Karpas-422 (cell line): ENCODE results near the gene LEF1. TPM values are rescaled to one million over a fixed set of nuclear protein-coding genes. Genes with fewer than 3 reads are reported as not detected.
A peak's percentile ranks its signal among the peaks of the same experiment; 100 is the strongest.
"Not testable (repeated sequence)": the region's sequence is repeated elsewhere in the genome, so short reads cannot be mapped to it uniquely, and the experiment has no call there.

Experiments
- DNase-seq: peaks from one replicate; pipeline ENCODE4 v3.0.0-alpha.2; 2015
- H2AFZ ChIP-seq: fragments of 200-600 bp; sonication (generic); 2 replicates; pipeline ENCODE4 v1.6.1; 2014; ENCODE audit warnings: antibody characterized with exemption, low read length, mixed read lengths
- H3K27ac ChIP-seq: fragments of 200-600 bp; sonication (generic); 2 replicates; pipeline ENCODE4 v1.5.1; 2014; ENCODE audit warnings: mild to moderate bottlenecking, low read length, moderate library complexity
- H3K27me3 ChIP-seq: fragments of 200-600 bp; sonication (generic); 2 replicates; pipeline ENCODE4 v1.6.1; 2014; ENCODE audit warnings: low read length, mixed read lengths
- H3K36me3 ChIP-seq: fragments of 200-600 bp; sonication (generic); 2 replicates; pipeline ENCODE4 v1.6.1; 2014; ENCODE audit warnings: low read length, mixed read lengths; ENCODE audit not compliant: insufficient read depth
- H3K4me1 ChIP-seq: fragments of 200-600 bp; sonication (generic); 2 replicates; pipeline ENCODE4 v1.6.1; 2014; ENCODE audit warnings: mild to moderate bottlenecking, low read length, mixed read lengths
- H3K4me2 ChIP-seq: fragments of 200-600 bp; sonication (generic); 2 replicates; pipeline ENCODE4 v1.6.1; 2014; ENCODE audit warnings: low read length, low read depth, mild to moderate bottlenecking; ENCODE audit not compliant: poor library complexity, severe bottlenecking
- H3K4me3 ChIP-seq: fragments of 200-600 bp; sonication (generic); 2 replicates; pipeline ENCODE4 v1.5.1; 2014; ENCODE audit warnings: mild to moderate bottlenecking, antibody characterized with exemption, low read length, mixed read lengths
- H3K79me2 ChIP-seq: fragments of 200-600 bp; sonication (generic); 2 replicates; pipeline ENCODE4 v1.6.1; 2014; ENCODE audit warnings: mild to moderate bottlenecking, low read length, mixed read lengths
- H3K9ac ChIP-seq: fragments of 200-600 bp; sonication (generic); 2 replicates; pipeline ENCODE4 v1.6.0; 2014; ENCODE audit warnings: low read length
- H3K9me2 ChIP-seq: fragments of 200-600 bp; sonication (generic), shearing (Covaris generic); replicated peaks from 2 replicates; pipeline ENCODE4 v1.6.0; 2014; ENCODE audit warnings: mild to moderate bottlenecking, low read length, moderate library complexity; ENCODE audit not compliant: insufficient read depth
- H3K9me3 ChIP-seq: fragments of 300-700, 200-600 bp; sonication (generic); 2 replicates; pipeline ENCODE4 v1.6.1; 2014; ENCODE audit warnings: low read length, mixed read lengths
- H4K20me1 ChIP-seq: fragments of 200-600 bp; sonication (generic); 2 replicates; pipeline ENCODE4 v1.6.1; 2014; ENCODE audit warnings: mild to moderate bottlenecking, antibody characterized with exemption, low read length, low read depth; ENCODE audit not compliant: insufficient read depth
- total RNA-seq: library from RNA; depleted of rRNA; stranded (reverse); fragments of >200 nt; shearing (Covaris generic); gene quantifications from 2 replicates; pipeline ENCODE4 v1.2.3, GENCODE V29; 2014; ENCODE audit warnings: low replicate concordance

Gene LEF1
- total RNA-seq, 1 experiment from 2014 or later: not detected

DNA sequence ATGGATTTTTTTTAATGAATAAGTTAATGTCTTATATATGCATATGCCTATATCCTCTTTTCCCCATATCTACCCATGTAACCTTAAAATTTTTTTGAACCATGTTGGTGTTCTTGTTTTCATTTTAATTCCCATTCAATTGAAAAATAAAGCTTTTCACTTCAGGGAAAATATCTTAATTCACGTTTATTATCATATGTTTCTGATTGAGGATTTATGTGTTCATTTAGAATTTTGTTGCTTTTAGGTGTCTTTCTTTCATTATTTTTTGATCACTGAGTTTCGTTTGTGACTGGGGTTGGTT, 149.9 kb downstream of the LEF1 start:
- H3K27ac ChIP-seq: no peak overlapping the region
- H3K79me2 ChIP-seq: peaks cover 6% of the 10 kb centered on the region; the same call in 1 of the 2 replicates
- no peak for DNase-seq
- H3K9me2 ChIP-seq: no peaks in the 10 kb centered on the region
- no peak overlapping the region for H3K4me2 ChIP-seq
- H4K20me1 ChIP-seq: peaks cover 4% of the 10 kb centered on the region; the same call in 1 of the 2 replicates
- no peaks in the 10 kb centered on the region for H3K27me3 ChIP-seq
- no peak overlapping the region for H2AFZ ChIP-seq
- H3K4me1 ChIP-seq: no peaks in the 10 kb centered on the region
- H3K9ac ChIP-seq: no peak overlapping the region
- H3K4me3 ChIP-seq: no peak overlapping the region
- H3K36me3 ChIP-seq: peaks cover 13% of the 10 kb centered on the region; the same call in 1 of the 2 replicates
- no peaks in the 10 kb centered on the region for H3K9me3 ChIP-seq

DNA sequence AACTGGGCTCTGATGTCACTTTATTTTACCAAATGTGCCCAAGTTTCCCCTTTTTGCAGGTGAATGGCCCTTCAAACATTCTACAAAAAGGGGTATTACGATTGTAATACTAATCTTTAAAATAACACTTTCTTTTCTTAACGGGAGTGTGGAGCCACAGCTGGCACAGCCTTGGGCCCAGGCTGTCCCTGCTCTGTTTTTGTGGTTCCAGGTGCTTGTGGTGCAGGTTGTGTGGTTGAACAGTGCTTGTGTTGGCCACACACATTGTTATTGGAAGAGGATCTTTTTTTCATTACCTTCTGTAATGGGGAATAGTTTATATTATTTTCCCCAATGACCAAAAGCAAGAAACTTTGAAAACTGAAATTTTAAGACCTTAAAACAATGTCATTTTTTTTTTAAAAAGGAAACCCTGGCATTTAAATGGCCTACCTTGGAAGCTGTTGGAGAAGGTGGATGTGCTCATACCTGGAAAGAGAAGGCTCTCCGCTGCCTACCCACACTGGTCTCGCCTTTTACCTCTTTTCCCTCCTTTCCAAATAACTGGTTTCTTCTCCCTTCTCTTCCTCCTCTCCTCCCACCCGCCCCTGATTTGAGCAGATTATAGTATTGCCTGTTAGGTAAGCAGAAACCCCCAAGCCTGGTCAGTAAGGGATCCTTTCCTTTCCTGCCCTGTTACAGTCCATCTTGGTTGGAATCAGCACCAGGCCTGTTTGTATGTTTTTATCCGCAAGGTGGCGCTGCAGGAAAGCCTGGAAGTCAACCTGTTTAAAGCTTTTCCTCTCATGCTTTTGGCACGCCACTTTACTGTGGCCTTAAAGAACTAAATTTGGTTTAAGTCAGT, 150.5 kb downstream of the LEF1 start:
- Histone ChIP-seq H3K9me3 (no peaks in the 10 kb centered on the region), H3K4me1 (no peaks in the 10 kb centered on the region), H3K9ac (no peak overlapping the region), H3K36me3 (peaks cover 13% of the 10 kb centered on the region; the same call in 1 of the 2 replicates), H3K9me2 (no peaks in the 10 kb centered on the region), H3K4me2 (no peak overlapping the region), H3K27ac (no peak overlapping the region), H3K27me3 (no peaks in the 10 kb centered on the region), H3K79me2 (peaks cover 8% of the 10 kb centered on the region; the same call in 1 of the 2 replicates), H3K4me3 (no peak overlapping the region), H2AFZ (no peak overlapping the region), H4K20me1 (peaks cover 4% of the 10 kb centered on the region; the same call in 1 of the 2 replicates)
- peak; percentile 88 for DNase-seq

DNA sequence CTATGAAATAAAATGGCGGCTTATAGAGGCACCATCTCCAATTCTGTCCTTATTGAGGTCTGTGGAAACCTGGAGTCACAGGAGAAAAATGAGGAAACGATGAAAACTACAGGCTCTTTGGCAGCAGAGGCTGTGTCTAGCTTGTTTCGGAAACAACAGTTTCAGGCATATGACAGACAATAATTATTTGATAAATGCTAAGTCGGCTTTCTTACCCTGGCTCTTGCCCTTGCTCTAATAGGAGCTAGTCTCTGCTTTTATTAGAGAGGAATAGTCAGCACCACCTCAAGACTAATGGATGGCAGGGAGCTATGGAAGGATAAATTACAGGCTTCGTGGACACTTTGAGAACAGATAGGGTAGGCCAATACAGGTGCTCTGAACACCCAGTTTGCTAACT, 154.8 kb downstream of the LEF1 start:
- no peak overlapping the region for H2AFZ ChIP-seq
- no peak overlapping the region for H3K4me3 ChIP-seq
- H3K9me2 ChIP-seq: no peaks in the 10 kb centered on the region
- H3K79me2 ChIP-seq: peaks cover 12% of the 10 kb centered on the region
- H3K4me2 ChIP-seq: no peak overlapping the region
- H3K4me1 ChIP-seq: no peaks in the 10 kb centered on the region
- no peak overlapping the region for H3K9ac ChIP-seq
- peaks cover 11% of the 10 kb centered on the region for H3K36me3 ChIP-seq
- no peaks in the 10 kb centered on the region for H3K9me3 ChIP-seq
- peaks cover 4% of the 10 kb centered on the region; the same call in 1 of the 2 replicates for H4K20me1 ChIP-seq
- H3K27me3 ChIP-seq: no peaks in the 10 kb centered on the region
- DNase-seq: no peak
- H3K27ac ChIP-seq: no peak overlapping the region

DNA sequence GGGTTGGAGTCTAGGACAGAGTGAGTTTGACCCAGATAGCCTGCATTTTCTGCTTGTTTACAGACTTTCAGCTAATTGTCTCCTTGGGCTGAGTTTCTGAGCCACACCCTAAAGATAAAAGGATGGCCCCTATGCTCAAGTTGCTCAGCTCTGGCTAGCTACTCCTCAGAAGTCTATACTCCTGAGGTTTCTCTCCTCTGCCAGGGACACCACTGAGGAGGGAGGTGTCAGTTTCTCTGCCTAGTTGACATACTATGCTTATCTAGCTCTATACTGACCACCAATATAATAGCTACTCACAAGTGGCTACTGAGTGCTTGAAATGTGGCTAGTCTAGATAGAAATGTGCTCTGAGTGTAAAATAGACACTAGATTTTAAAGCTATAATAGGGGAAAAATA, 155.4 kb downstream of the LEF1 start:
- no peak for DNase-seq
- H3K4me1 ChIP-seq: no peaks in the 10 kb centered on the region
- H2AFZ ChIP-seq: no peak overlapping the region
- H3K79me2 ChIP-seq: peaks cover 18% of the 10 kb centered on the region
- no peak overlapping the region for H3K4me2 ChIP-seq
- H3K27me3 ChIP-seq: no peaks in the 10 kb centered on the region
- no peaks in the 10 kb centered on the region for H3K9me3 ChIP-seq
- H3K36me3 ChIP-seq: peaks cover 11% of the 10 kb centered on the region
- no peak overlapping the region for H3K4me3 ChIP-seq
- H3K27ac ChIP-seq: no peak overlapping the region
- peaks cover 4% of the 10 kb centered on the region; the same call in 1 of the 2 replicates for H4K20me1 ChIP-seq
- no peaks in the 10 kb centered on the region for H3K9me2 ChIP-seq
- H3K9ac ChIP-seq: no peak overlapping the region

DNA sequence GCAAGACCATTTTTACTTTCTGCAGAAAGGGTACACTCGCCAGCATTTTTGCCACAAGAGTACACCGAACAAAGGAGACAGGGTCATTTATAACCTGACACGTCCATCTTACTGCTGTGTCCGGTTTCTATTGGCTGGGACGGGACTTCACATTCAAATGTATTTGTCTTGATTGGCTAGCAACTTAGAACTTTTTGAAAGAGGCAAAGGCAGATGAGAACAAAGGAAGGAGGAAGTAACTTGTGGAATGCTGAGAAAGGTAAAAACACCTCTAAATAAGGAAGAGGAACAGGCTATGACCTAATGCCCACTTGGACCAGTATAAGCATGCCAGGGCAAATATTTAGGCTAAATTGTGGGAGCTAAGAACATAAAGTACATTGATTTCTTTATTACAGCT, 156.3 kb downstream of the LEF1 start:
- H3K9me2 ChIP-seq: not testable (repeated sequence)

DNA sequence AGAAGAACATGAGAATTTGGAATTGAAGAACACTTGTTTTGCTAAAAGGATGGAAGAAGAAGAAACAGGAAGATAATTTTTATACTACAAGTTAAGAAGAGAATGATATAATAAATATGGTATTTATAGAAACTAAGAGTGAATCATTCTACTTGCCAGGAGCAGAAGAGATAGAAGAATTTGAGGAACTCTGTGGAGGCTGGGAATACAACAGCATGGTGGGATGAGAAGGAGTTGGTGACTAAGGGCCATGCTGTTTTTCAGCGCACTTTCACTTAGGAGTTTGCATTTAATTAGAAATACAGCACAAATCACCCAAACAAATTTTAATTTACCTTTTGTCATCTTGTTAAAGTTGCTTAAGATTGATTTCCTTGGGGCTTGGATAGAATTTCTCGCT, 158.6 kb downstream of the LEF1 start:
- Histone ChIP-seq H3K36me3 (peaks cover 11% of the 10 kb centered on the region), H3K9ac (no peak overlapping the region), H4K20me1 (peaks cover 4% of the 10 kb centered on the region; the same call in 1 of the 2 replicates), H3K9me3 (no peaks in the 10 kb centered on the region), H3K4me3 (no peak overlapping the region), H3K27ac (no peak overlapping the region), H2AFZ (no peak overlapping the region), H3K4me2 (no peak overlapping the region), H3K27me3 (no peaks in the 10 kb centered on the region), H3K79me2 (peaks cover 48% of the 10 kb centered on the region), H3K9me2 (no peaks in the 10 kb centered on the region), H3K4me1 (peaks cover 7% of the 10 kb centered on the region)
- no peak for DNase-seq

More for the DNA sequence above, 156.3 kb downstream of the LEF1 start:
- not testable (repeated sequence) for H3K9ac ChIP-seq, H3K27ac ChIP-seq, DNase-seq, H3K4me2 ChIP-seq, H2AFZ ChIP-seq, H3K27me3 ChIP-seq, H3K9me3 ChIP-seq, H4K20me1 ChIP-seq, H3K4me1 ChIP-seq, H3K4me3 ChIP-seq
- H3K79me2 ChIP-seq: peaks cover 27% of the 10 kb centered on the region
- peaks cover 11% of the 10 kb centered on the region for H3K36me3 ChIP-seq

DNA sequence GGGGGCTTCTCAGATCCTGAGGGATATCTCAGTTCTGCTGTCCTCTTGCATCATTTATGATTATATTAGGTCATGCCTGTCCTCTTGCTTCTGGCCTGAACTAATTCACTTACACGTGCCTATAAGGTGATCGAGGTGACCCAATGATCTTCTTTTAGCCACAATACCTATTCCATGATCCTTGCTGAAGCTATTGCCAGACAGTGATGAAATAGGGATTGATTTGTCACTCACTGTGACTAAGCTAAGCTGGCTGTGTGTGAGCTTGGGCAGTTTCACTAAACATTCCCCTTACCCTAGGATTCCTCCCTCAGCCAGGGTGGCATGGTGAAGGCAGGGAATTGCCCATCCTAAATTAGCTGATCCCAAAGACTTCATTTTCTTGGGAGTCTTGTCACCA, 160.0 kb downstream of the LEF1 start:
- Histone ChIP-seq H3K27ac (no peak overlapping the region), H4K20me1 (no peaks in the 10 kb centered on the region), H3K9me3 (no peaks in the 10 kb centered on the region), H3K27me3 (no peaks in the 10 kb centered on the region), H3K4me3 (no peak overlapping the region), H3K9me2 (no peaks in the 10 kb centered on the region), H3K9ac (no peak overlapping the region), H3K79me2 (peaks cover 60% of the 10 kb centered on the region), H3K4me1 (peaks cover 9% of the 10 kb centered on the region), H3K4me2 (no peak overlapping the region), H3K36me3 (peaks cover 14% of the 10 kb centered on the region), H2AFZ (no peak overlapping the region)
- DNase-seq: no peak

DNA sequence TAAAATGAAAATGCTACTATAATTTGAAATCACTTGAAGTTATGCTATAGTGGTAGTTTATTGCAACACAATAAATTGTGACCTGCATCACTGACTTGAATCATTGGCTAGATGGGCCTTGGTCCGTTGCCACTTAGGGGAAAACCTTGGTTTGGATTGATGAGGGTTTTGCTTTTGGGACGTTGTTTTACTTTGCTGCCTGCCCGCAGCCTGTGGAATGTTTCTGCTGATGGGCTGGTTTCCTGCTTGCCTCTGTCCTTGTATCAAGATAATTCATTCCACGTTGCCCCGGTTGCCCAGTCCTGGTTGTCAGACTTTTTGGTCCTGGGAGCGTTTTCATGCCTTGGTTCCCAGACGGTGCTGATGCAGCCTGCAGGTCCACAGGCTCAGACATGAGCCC, 160.7 kb downstream of the LEF1 start:
- Histone ChIP-seq H3K9me2 (no peaks in the 10 kb centered on the region), H3K9me3 (no peaks in the 10 kb centered on the region), H3K4me2 (no peak overlapping the region), H3K27me3 (no peaks in the 10 kb centered on the region), H3K9ac (no peak overlapping the region), H4K20me1 (no peaks in the 10 kb centered on the region), H3K79me2 (peaks cover 57% of the 10 kb centered on the region), H3K27ac (no peak overlapping the region), H3K4me3 (no peak overlapping the region), H3K36me3 (peaks cover 14% of the 10 kb centered on the region), H3K4me1 (peaks cover 13% of the 10 kb centered on the region), H2AFZ (no peak overlapping the region)
- DNase-seq: no peak
